Epithelial cell of proximal tubule (primary cell): ENCODE data around the gene ANKHD1. TPM values are rescaled to one million over a fixed set of nuclear protein-coding genes. Genes with fewer than 3 reads are reported as not detected.
"Not testable (repeated sequence)": the region's sequence is repeated elsewhere in the genome, so short reads cannot be mapped to it uniquely, and the experiment has no call there.

Source experiments
- DNase-seq: peaks from one replicate; pipeline ENCODE4 v3.0.0-alpha.2; 2011; ENCODE audit warnings: low read depth
- H3K4me3 ChIP-seq: 2 replicates; pipeline ENCODE4 v1.5.1; 2011; ENCODE audit warnings: low read depth, mild to moderate bottlenecking, low read length
- CTCF ChIP-seq: conservative IDR thresholded peaks from 2 replicates; pipeline ENCODE4 v1.5.1; 2012; ENCODE audit warnings: low read depth, mild to moderate bottlenecking, low read length
- total RNA-seq: library from RNA; depleted of rRNA; stranded (reverse); fragments of >200 nt; gene quantifications from 2 replicates; pipeline ENCODE4 v1.2.3, GENCODE V29; 2015

Gene ANKHD1
- total RNA-seq, 1 donor from 2014 or later, result 32.6 TPM

DNA sequence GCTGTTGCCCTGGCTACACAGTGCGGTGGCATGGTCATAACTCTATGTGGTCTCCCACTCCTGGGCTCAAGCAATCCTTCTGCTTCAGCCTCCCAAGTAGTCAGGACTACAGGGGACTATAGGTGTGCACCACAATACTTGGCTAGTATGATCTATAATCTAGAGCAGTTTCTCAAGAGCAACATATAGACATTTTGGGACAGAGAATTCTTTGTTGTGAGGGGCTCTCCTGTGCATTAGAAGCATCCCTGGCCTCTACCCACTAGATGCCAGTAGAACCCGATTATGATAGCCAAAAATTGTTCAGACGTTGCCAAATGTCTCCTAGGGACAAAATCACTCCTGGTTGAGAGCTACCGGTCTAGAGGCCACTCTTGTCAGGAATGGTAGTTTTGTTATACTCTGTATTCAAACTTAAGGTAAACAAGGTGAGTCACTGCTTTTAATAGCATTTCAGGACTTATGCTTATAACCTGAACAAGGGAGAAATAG, 7.2 kb downstream of the ANKHD1 start:
- no peak for DNase-seq
- no peak for TF ChIP-seq CTCF
- no peak overlapping the region for H3K4me3 ChIP-seq

DNA sequence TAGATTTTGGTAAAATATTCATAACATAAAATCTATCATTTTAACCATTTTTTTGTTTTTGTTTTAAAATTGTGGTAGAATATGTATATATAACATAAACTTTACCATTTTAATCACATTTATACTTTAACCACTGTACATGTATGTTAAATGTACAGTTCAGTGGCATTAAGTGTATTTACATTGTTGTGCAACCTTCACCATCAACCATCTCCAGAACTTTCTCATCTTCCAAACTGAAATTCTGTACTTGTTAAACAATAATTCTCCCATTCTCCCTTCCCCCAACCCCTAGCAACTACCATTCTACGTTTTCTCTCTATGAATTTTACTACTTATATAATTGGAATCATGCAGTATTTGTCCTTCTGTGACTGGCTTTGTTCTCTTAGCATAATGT, 11.6 kb downstream of the ANKHD1 start:
- TF ChIP-seq CTCF, result no peak
- no peak for DNase-seq
- H3K4me3 ChIP-seq, result no peak overlapping the region

GRCh38 chr5:140417235-140417634, 15.6 kb downstream of the ANKHD1 start:
- no peak for DNase-seq
- no peak for TF ChIP-seq CTCF

GRCh38 chr5:140418862-140419520, 17.4 kb downstream of the ANKHD1 start:
- TF ChIP-seq CTCF, result no peak

More at GRCh38 chr5:140417235-140417634, 15.6 kb downstream of the ANKHD1 start:
- no peak overlapping the region for H3K4me3 ChIP-seq

DNA sequence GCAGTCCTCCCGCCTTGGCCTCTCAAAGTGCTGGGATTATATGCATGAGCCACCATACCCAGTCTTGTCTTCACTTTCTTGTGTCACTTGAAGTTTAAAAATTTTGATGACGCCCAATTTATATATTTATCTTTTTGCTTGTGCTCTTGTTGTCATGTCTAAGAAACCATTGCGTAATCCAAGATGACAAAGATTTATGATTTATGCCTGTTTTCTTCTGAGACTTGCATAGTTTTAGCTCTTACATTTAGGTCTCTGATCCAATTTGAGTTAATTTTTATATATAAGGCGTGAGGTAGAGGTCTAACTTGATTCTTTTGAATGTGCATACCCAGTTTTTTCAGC, 18.6 kb downstream of the ANKHD1 start:
- TF ChIP-seq CTCF, result no peak
- no peak overlapping the region for H3K4me3 ChIP-seq
- no peak for DNase-seq

More at GRCh38 chr5:140418862-140419520, 17.4 kb downstream of the ANKHD1 start:
- DNase-seq, result no peak
- no peak overlapping the region for H3K4me3 ChIP-seq

GRCh38 chr5:140420665-140421361, 19.2 kb downstream of the ANKHD1 start:
- no peak for TF ChIP-seq CTCF
- H3K4me3 ChIP-seq, result no peak overlapping the region
- DNase-seq, result no peak

GRCh38 chr5:140421375-140421774, 19.7 kb downstream of the ANKHD1 start:
- DNase-seq, H3K4me3 ChIP-seq: not testable (repeated sequence)
